Sigmoid colon (tissue), 7 donors: ENCODE measurements around the gene LHFPL4. TPM values are rescaled to one million over a fixed set of nuclear protein-coding genes. Genes with fewer than 3 reads are reported as not detected.

Source experiments
- DNase-seq: peaks from one replicate; pipeline ENCODE4 v3.0.0-alpha.2; 2019
- H3K27ac ChIP-seq, 4 donors: fragments of 200-600 bp; sonication (generic); one replicate each; pipeline ENCODE4 v1.5.1; 2016 to 2019; ENCODE audit warnings: mild to moderate bottlenecking in 1 of 4
- H3K27me3 ChIP-seq, 3 donors: fragments of 200-600 bp; sonication (generic); one replicate each; pipeline ENCODE4 v1.5.1; 2019; ENCODE audit warnings: mild to moderate bottlenecking in 1 of 3
- H3K36me3 ChIP-seq, 4 donors: fragments of 200-600 bp; sonication (generic); one replicate each; pipeline ENCODE4 v1.5.1; 2016 to 2019
- H3K4me1 ChIP-seq, 4 donors: fragments of 200-600 bp; sonication (generic); one replicate each; pipeline ENCODE4 v1.5.1; 2017 to 2019
- H3K4me3 ChIP-seq, 4 donors: fragments of 200-600 bp; sonication (generic); one replicate each; pipeline ENCODE4 v1.5.1; 2017 to 2019; ENCODE audit warnings: mild to moderate bottlenecking in 2 of 4, moderate library complexity in 1 of 4
- H3K9me3 ChIP-seq, 4 donors: fragments of 200-600 bp in 3 of 4; sonication (generic) in 3 of 4; one replicate each; pipeline versions ENCODE4 v1.5.1 to v1.6.1; 2013 to 2019
- EP300 ChIP-seq, 4 donors: sonication (generic); formaldehyde crosslinking; IDR thresholded peaks; one replicate each; pipeline ENCODE4 v1.6.1; 2017; ENCODE audit warnings: antibody characterized with exemption in 4 of 4
- POLR2A ChIP-seq, 2 donors: fragments of 450-650 bp; IDR thresholded peaks; one replicate each; pipeline ENCODE4 v1.6.1; 2016; ENCODE audit warnings: antibody characterized with exemption in 2 of 2, mild to moderate bottlenecking in 2 of 2, moderate library complexity in 2 of 2
- POLR2AphosphoS5 ChIP-seq, 4 donors: sonication (generic); formaldehyde crosslinking; IDR thresholded peaks; one replicate each; pipeline ENCODE4 v1.6.1; 2017; ENCODE audit warnings: antibody characterized with exemption in 4 of 4
- WGBS, 2 donors: extraction: QIAGEN DNeasy Blood & Tissue Kit; methylation state at CpG; one replicate each; pipeline ENCODE4 v1.1.7; 2013; 5-methylcytosine and 5-hydroxymethylcytosine counted together
- intact Hi-C: fragments of 100-400 bp; cut with DNase I; formaldehyde crosslinking; loops from one replicate; pipeline ENCODE4 v1.15.1; 2023
- polyA plus RNA-seq, 3 donors: library from polyadenylated mRNA; stranded (reverse); fragments of 200-250 nt; gene quantifications; one replicate each; pipeline ENCODE4 v1.2.3, GENCODE V29; 2013
- total RNA-seq, 4 donors: library from RNA; depleted of rRNA; stranded (reverse); fragments of >200 nt; gene quantifications; one replicate each; pipeline ENCODE4 v1.1.0, GENCODE V29; 2016
- TF ChIP-seq, protein P1 (sequence below), 4 experiments: fragments of 450-650 bp in 3 of 4; fragments of 200-600 bp in 1 of 4; IDR thresholded peaks; one replicate each; pipeline ENCODE4 v1.5.1; 2016 to 2019; ENCODE audit warnings: antibody characterized with exemption in 4 of 4, mild to moderate bottlenecking in 3 of 4, moderate library complexity in 2 of 4
- donor health status: healthy with polysubstance abuse.
- donor health status: Bipolar disorder and iron deficiency.
- donor health status: healthy.

LHFPL4 gene
- total and polyA plus RNA-seq, 7 donors: 0.26 to 5.1 (median 0.72) TPM; not detected in 3

DNA sequence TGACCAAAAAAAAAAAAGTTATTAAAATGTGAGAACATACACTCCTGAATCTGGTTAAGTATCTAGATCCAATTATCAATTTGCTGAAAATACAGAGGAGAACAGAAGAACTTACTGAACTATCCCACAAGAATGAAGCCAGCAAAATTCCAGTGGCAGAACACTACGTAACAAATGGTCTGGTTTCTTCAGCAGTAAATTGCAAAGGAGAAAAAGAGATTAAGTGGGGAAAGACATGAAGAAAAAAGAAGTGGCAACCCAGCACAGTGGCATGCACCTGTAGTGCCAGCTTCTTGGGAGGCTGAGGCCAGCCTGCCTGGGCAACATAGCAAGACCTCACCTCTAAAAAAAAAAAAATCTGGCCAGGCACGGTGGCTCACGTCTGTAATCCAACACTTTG lies 62.1 kb downstream of the LHFPL4 start:
- no peaks in the 10 kb centered on the region for H3K9me3 ChIP-seq
- H3K27me3 ChIP-seq: no peaks in the 10 kb centered on the region
- no peak for TF ChIP-seq POLR2AphosphoS5 (IDR thresholded peaks at IDR 0.05)
- TF ChIP-seq POLR2A (IDR thresholded peaks at IDR 0.05): no peak
- no peak for TF ChIP-seq EP300 (IDR thresholded peaks at IDR 0.05)
- TF ChIP-seq, protein P1, sequence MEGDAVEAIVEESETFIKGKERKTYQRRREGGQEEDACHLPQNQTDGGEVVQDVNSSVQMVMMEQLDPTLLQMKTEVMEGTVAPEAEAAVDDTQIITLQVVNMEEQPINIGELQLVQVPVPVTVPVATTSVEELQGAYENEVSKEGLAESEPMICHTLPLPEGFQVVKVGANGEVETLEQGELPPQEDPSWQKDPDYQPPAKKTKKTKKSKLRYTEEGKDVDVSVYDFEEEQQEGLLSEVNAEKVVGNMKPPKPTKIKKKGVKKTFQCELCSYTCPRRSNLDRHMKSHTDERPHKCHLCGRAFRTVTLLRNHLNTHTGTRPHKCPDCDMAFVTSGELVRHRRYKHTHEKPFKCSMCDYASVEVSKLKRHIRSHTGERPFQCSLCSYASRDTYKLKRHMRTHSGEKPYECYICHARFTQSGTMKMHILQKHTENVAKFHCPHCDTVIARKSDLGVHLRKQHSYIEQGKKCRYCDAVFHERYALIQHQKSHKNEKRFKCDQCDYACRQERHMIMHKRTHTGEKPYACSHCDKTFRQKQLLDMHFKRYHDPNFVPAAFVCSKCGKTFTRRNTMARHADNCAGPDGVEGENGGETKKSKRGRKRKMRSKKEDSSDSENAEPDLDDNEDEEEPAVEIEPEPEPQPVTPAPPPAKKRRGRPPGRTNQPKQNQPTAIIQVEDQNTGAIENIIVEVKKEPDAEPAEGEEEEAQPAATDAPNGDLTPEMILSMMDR (IDR thresholded peaks at IDR 0.05): no peak
- H3K4me1 ChIP-seq: no peaks in the 10 kb centered on the region
- H3K27ac ChIP-seq: no peak overlapping the region
- intact Hi-C loops: no loop called here
- DNase-seq: no peak
- peaks cover 0 to 4% (median 0%) of the 10 kb centered on the region in 4 donors for H3K36me3 ChIP-seq
- WGBS, 2 donors: 78 to 81% methylated on average over 3 of the region's 3 CpGs
- H3K4me3 ChIP-seq: no peak overlapping the region

DNA sequence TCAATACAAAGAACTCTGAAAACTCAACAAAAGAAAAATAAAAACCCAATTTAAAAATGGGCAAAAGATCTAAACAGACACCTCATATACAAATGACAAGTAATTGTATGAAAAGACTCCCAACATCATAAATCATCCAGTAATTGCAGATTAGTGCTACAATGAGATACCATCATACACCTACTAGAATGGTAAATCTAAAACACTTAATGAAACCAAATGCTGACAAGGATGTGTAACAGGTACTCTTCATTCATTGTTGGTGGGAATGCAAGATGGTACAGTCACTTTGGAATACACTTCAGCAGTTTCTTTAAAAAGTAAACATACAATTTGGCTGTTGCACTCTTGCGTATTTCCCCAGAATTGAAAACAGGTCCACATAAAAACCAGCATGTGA lies 68.4 kb downstream of the LHFPL4 start:
- no peak for TF ChIP-seq POLR2A (IDR thresholded peaks at IDR 0.05)
- no peak for TF ChIP-seq EP300 (IDR thresholded peaks at IDR 0.05)
- TF ChIP-seq, protein P1 (IDR thresholded peaks at IDR 0.05): no peak
- TF ChIP-seq POLR2AphosphoS5 (IDR thresholded peaks at IDR 0.05): no peak
- WGBS, 2 donors: 95 to 100% methylated on average over 1 of the region's 1 CpG
- no peak overlapping the region for H3K27ac ChIP-seq
- H3K4me3 ChIP-seq: no peak overlapping the region
- DNase-seq: no peak
- no peaks in the 10 kb centered on the region for H3K9me3 ChIP-seq
- intact Hi-C loops: no loop called here
- no peaks in the 10 kb centered on the region for H3K27me3 ChIP-seq
- H3K4me1 ChIP-seq: no peaks in the 10 kb centered on the region
- peaks cover 6 to 46% (median 12%) of the 10 kb centered on the region in 4 donors for H3K36me3 ChIP-seq

DNA sequence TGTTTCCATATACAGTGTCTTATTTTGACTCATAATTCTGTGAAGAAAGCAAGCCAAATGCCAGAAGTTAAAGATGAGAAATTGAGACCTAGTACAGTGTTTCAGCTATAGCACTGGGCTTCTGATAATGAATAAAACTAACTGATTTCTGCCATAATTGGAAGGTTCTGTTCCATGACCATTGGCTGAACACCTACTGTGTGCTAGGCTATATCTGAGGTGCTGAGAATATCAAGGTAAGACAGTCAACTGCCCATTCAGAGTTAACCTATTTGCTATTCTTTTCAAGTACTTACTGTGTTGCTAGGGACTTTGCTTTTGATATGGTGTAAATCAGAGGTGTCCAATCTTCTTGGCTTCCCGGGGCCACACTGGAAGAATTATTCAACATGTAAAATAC lies 73.4 kb downstream of the LHFPL4 start:
- Histone ChIP-seq H3K27ac (no peak overlapping the region), H3K27me3 (no peaks in the 10 kb centered on the region), H3K36me3 (peaks cover 27 to 88% (median 40%) of the 10 kb centered on the region in 4 donors)

DNA sequence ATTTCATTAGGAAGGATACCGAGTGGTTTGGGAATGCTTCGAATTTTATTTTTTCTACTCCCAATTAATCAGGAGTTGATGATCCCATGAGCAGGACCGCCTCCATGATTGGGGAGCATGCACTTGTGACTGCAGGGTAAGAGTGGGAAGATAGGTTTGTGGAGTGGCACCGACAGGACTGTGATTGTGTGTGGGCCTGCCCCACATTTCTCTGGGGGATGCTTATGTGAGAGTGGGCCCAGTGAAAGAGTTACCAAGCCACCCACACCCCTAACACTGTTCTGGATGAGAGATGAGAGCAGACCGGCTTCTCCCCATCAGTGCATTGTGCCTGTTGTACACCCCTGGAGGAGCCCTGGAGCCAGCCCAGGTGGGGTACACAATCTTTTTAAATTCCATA lies 76.7 kb downstream of the LHFPL4 start:
- no peak overlapping the region for H3K27ac ChIP-seq
- 96 to 97% methylated on average over 5 of the region's 5 CpGs for WGBS, 2 donors
- no peaks in the 10 kb centered on the region for H3K9me3 ChIP-seq
- TF ChIP-seq POLR2AphosphoS5 (IDR thresholded peaks at IDR 0.05) (no peak), POLR2A (IDR thresholded peaks at IDR 0.05) (no peak), EP300 (IDR thresholded peaks at IDR 0.05) (no peak)
- TF ChIP-seq, protein P1 (IDR thresholded peaks at IDR 0.05): no peak
- no peak overlapping the region for H3K4me3 ChIP-seq
- DNase-seq: no peak
- intact Hi-C loops: no loop called here
- peaks cover 0 to 4% (median 0%) of the 10 kb centered on the region in 4 donors for H3K4me1 ChIP-seq
- no peaks in the 10 kb centered on the region for H3K27me3 ChIP-seq
- peaks cover 59 to 100% (median 73%) of the 10 kb centered on the region in 4 donors for H3K36me3 ChIP-seq

More for the DNA sequence above, 73.4 kb downstream of the LHFPL4 start:
- DNase-seq: no peak
- no peak overlapping the region for H3K4me3 ChIP-seq
- WGBS, 2 donors: 97 to 98% methylated on average over 1 of the region's 1 CpG
- intact Hi-C loops: no loop called here
- no peaks in the 10 kb centered on the region for H3K9me3 ChIP-seq
- no peak for TF ChIP-seq POLR2A (IDR thresholded peaks at IDR 0.05)
- TF ChIP-seq POLR2AphosphoS5 (IDR thresholded peaks at IDR 0.05): no peak
- TF ChIP-seq, protein P1 (IDR thresholded peaks at IDR 0.05): no peak
- no peak for TF ChIP-seq EP300 (IDR thresholded peaks at IDR 0.05)
- peaks cover 0 to 4% (median 0%) of the 10 kb centered on the region in 4 donors for H3K4me1 ChIP-seq

DNA sequence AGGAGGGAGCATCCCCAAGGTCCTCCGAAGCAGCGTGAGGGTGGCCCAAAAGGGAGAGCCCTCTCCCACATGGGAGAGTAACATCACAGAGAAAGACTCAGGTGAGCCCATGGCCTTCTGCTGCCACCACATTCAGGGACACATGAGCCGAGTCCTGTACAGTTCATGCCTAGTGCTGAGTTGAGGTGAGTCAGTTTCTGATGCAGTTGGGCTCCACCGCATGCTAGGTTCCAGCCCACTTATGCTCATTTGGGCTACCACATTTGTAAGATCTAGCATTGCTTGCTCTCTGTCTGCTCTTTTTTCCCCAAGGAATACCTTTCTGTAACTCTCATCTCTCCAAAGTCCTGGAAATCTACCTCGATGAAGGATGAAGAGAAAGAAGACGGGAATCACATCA lies 79.1 kb downstream of the LHFPL4 start:
- H3K27ac ChIP-seq: no peak overlapping the region
- no peak overlapping the region for H3K4me3 ChIP-seq
- no peaks in the 10 kb centered on the region for H3K9me3 ChIP-seq
- H3K4me1 ChIP-seq: peaks cover 0 to 4% (median 0%) of the 10 kb centered on the region in 4 donors
- TF ChIP-seq POLR2AphosphoS5 (IDR thresholded peaks at IDR 0.05) (no peak), POLR2A (IDR thresholded peaks at IDR 0.05) (no peak), EP300 (IDR thresholded peaks at IDR 0.05) (no peak)
- TF ChIP-seq, protein P1 (IDR thresholded peaks at IDR 0.05): no peak
- peaks cover 66 to 100% (median 74%) of the 10 kb centered on the region in 4 donors for H3K36me3 ChIP-seq
- intact Hi-C loops: no loop called here
- 95 to 96% methylated on average over 6 of the region's 6 CpGs for WGBS, 2 donors
- H3K27me3 ChIP-seq: no peaks in the 10 kb centered on the region
- DNase-seq: no peak
